ENCODE data around the gene CHST12. TPM values are rescaled to one million over a fixed set of nuclear protein-coding genes. Genes with fewer than 3 reads are reported as not detected.

Gene CHST12
- total and polyA plus RNA-seq, 2 donors (not counting 1 experiment from before 2014, with no cell fraction given), result 25.4 to 27.1 TPM

DNA sequence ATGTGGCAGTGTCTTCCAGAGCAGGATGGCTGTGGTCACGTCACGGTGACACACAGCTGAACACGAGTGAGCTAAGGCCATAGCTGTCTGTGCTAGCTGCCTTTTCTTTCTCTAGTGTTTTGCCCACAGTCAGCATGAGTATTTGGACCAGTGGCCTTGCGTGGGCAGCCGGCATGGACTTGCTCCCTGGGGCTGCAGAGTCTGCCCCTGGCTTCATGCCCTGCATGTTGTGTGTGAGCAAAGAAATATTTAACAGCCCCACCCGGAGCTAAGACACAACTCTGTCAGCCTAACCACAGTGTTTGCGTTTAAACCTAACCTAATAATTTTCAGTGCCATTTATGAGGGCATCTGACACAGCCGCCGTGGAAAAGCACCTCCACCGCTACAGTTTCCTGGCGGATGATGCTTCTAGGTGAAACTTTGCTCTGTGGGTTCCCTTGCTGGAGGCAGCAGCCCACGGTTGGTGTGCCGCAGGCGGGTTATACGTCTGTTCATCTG lies 14.6 kb downstream of the CHST12 start:
- peaks cover 26% of the 10 kb centered on the region for H3K4me1 Mint-ChIP-seq
- TF ChIP-seq, protein P1, sequence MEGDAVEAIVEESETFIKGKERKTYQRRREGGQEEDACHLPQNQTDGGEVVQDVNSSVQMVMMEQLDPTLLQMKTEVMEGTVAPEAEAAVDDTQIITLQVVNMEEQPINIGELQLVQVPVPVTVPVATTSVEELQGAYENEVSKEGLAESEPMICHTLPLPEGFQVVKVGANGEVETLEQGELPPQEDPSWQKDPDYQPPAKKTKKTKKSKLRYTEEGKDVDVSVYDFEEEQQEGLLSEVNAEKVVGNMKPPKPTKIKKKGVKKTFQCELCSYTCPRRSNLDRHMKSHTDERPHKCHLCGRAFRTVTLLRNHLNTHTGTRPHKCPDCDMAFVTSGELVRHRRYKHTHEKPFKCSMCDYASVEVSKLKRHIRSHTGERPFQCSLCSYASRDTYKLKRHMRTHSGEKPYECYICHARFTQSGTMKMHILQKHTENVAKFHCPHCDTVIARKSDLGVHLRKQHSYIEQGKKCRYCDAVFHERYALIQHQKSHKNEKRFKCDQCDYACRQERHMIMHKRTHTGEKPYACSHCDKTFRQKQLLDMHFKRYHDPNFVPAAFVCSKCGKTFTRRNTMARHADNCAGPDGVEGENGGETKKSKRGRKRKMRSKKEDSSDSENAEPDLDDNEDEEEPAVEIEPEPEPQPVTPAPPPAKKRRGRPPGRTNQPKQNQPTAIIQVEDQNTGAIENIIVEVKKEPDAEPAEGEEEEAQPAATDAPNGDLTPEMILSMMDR (IDR thresholded peaks at IDR 0.05), result no peak
- TF ChIP-seq EZH2 (IDR thresholded peaks at IDR 0.05; ENCODE audit: borderline replicate concordance, insufficient read depth, low read depth, low read length, poor library complexity, severe bottlenecking), result no peak
- no peak overlapping the region for H3K4me2 ChIP-seq (replicated peaks; ENCODE audit: low read depth, low read length, poor library complexity, severe bottlenecking)
- no peak overlapping the region for H3K9ac ChIP-seq (ENCODE audit: low read length)
- intact Hi-C loops (cut with micrococcal nuclease), result no loop called here
- peaks cover 84% of the 10 kb centered on the region for H3K79me2 ChIP-seq (ENCODE audit: control insufficient read depth, insufficient read depth, low read length)
- H3K27me3 Mint-ChIP-seq, result no peaks in the 10 kb centered on the region
- no peak overlapping the region for H3K4me3 Mint-ChIP-seq
- CTCF ChIA-PET, result interaction anchor here (0.7 kb wide), 1 partner anchor 75 kb away, joined by 4 read pairs; no protein-coding TSS in a partner anchor
- peaks cover 3 to 22% of the 10 kb centered on the region in 2 donors for H3K4me1 ChIP-seq (ENCODE audit: control insufficient read depth in 2 of 2, insufficient read depth in 2 of 2, low read length in 2 of 2)
- peaks cover 0 to 2% of the 10 kb centered on the region in 2 experiments for H3K36me3 ChIP-seq (replicated peaks in 1 of 2; ENCODE audit: control extremely low read depth in 1 of 2, control insufficient read depth in 1 of 2, extremely low read depth in 1 of 2, insufficient read depth in 2 of 2, low read length in 1 of 2)
- no peak for DNase-seq
- no peaks in the 10 kb centered on the region for H3K9me3 ChIP-seq (ENCODE audit: control extremely low read depth in 1 of 3, control insufficient read depth in 2 of 3, insufficient read depth in 1 of 3, low read length in 2 of 3)
- POLR2A ChIA-PET, result interaction anchor here (0.6 kb wide), 1 partner anchor 41 kb away, joined by 7 read pairs; no protein-coding TSS in a partner anchor
- H4K20me1 ChIP-seq (ENCODE audit: control insufficient read depth, insufficient read depth, low read length, poor library complexity, severe bottlenecking), result peaks cover 24% of the 10 kb centered on the region
- H3K27ac ChIP-seq (ENCODE audit: low read length in 2 of 2), result no peak overlapping the region
- H3K27ac Mint-ChIP-seq, result no peak overlapping the region
- no peak overlapping the region for H2AFZ ChIP-seq (ENCODE audit: insufficient read depth, low read depth, low read length, poor library complexity, severe bottlenecking)
- no peak overlapping the region for H3K4me3 ChIP-seq (ENCODE audit: control extremely low read depth in 1 of 5, extremely low read depth in 1 of 5, insufficient read depth in 1 of 5, low read depth in 2 of 5, low read length in 4 of 5)
- H3K9me3 Mint-ChIP-seq (ENCODE audit: insufficient read depth), result no peaks in the 10 kb centered on the region
- 56% methylated on average over 12 of the region's 15 CpGs for WGBS (ENCODE audit: insufficient coverage)
- no peak for ATAC-seq (ENCODE audit: low read depth)
- no peaks in the 10 kb centered on the region for H3K27me3 ChIP-seq (replicated peaks in 1 of 4; ENCODE audit: control extremely low read depth in 1 of 4, control insufficient read depth in 3 of 4, insufficient read depth in 4 of 4, low read length in 3 of 4)

DNA sequence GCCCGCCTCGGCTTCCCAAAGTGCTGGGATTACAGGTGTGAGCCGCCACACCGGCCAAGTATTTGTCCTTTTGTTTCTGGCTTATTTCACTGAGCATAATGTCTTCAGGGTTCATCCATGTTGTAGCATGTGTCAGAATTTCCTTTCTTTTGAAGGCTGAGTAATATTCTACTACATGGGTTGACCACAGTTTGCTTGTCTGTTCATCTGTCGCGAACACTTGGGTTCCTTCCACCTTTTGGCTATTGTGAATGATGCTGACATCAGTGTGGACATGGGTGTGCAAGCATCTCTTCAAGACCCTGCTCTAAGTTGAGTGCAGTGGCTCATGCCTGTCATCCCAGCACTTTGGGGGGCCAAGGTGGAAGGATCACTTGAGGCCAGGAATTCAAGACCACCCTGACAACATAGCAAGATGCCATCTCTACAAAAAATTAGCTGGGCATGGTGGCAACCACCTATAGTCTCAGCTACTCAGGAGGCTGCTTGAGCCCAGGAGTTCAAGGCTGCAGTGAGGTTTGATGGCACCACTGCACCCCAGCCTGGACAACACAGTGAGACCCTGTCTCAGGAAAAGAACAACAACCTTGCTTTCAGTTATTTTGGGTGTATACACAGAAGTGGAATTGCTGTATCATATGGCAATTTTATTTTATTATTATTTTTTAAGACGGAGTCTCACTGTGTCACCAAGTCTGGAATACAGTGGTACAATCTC lies 17.0 kb downstream of the CHST12 start:
- ChIA-PET POLR2A (interaction anchor here (0.6 to 0.7 kb wide), 3 partner anchors 8 to 812 kb away, joined by 4 to 5 read pairs (median 5); no protein-coding TSS in a partner anchor), CTCF (interaction anchor here (0.7 kb wide), 2 partner anchors 211 to 297 kb away, joined by 3 read pairs; no protein-coding TSS in a partner anchor)
- H3K4me1 Mint-ChIP-seq, result peaks cover 25% of the 10 kb centered on the region
- peaks cover 0 to 2% of the 10 kb centered on the region in 2 experiments for H3K36me3 ChIP-seq (replicated peaks in 1 of 2; ENCODE audit: control extremely low read depth in 1 of 2, control insufficient read depth in 1 of 2, extremely low read depth in 1 of 2, insufficient read depth in 2 of 2, low read length in 1 of 2)
- H3K27ac ChIP-seq (ENCODE audit: low read length in 2 of 2), result no peak overlapping the region
- H4K20me1 ChIP-seq (ENCODE audit: control insufficient read depth, insufficient read depth, low read length, poor library complexity, severe bottlenecking), result peaks cover 33% of the 10 kb centered on the region
- H3K27me3 ChIP-seq (replicated peaks in 1 of 4; ENCODE audit: control extremely low read depth in 1 of 4, control insufficient read depth in 3 of 4, insufficient read depth in 4 of 4, low read length in 3 of 4), result no peaks in the 10 kb centered on the region
- H3K9me3 Mint-ChIP-seq (ENCODE audit: insufficient read depth), result no peaks in the 10 kb centered on the region
- peaks cover 3 to 22% of the 10 kb centered on the region in 2 donors for H3K4me1 ChIP-seq (ENCODE audit: control insufficient read depth in 2 of 2, insufficient read depth in 2 of 2, low read length in 2 of 2)
- peaks cover 88% of the 10 kb centered on the region for H3K79me2 ChIP-seq (ENCODE audit: control insufficient read depth, insufficient read depth, low read length)
- intact Hi-C loops (cut with micrococcal nuclease), result no loop called here
- 94% methylated on average over 3 of the region's 7 CpGs for WGBS (ENCODE audit: insufficient coverage)
- no peak overlapping the region for H3K4me3 ChIP-seq (ENCODE audit: control extremely low read depth in 1 of 5, extremely low read depth in 1 of 5, insufficient read depth in 1 of 5, low read depth in 2 of 5, low read length in 4 of 5)
- no peak overlapping the region for H3K4me2 ChIP-seq (replicated peaks; ENCODE audit: low read depth, low read length, poor library complexity, severe bottlenecking)
- no peak overlapping the region for H3K27ac Mint-ChIP-seq
- H3K9me3 ChIP-seq (ENCODE audit: control extremely low read depth in 1 of 3, control insufficient read depth in 2 of 3, insufficient read depth in 1 of 3, low read length in 2 of 3), result no peaks in the 10 kb centered on the region
- H2AFZ ChIP-seq (ENCODE audit: insufficient read depth, low read depth, low read length, poor library complexity, severe bottlenecking), result no peak overlapping the region
- H3K9ac ChIP-seq (ENCODE audit: low read length), result no peak overlapping the region
- H3K27me3 Mint-ChIP-seq, result no peaks in the 10 kb centered on the region
- no peak overlapping the region for H3K4me3 Mint-ChIP-seq
- no peak for ATAC-seq (ENCODE audit: low read depth)
- TF ChIP-seq, protein P1 (IDR thresholded peaks at IDR 0.05), result no peak
- no peak for TF ChIP-seq EZH2 (IDR thresholded peaks at IDR 0.05; ENCODE audit: borderline replicate concordance, insufficient read depth, low read depth, low read length, poor library complexity, severe bottlenecking)
- no peak for DNase-seq
